Endothelial cell of coronary artery (primary cell): ENCODE results near the gene KCNG2. TPM values are rescaled to one million over a fixed set of nuclear protein-coding genes. Genes with fewer than 3 reads are reported as not detected.

Experiments
- total RNA-seq: library from RNA; depleted of rRNA; stranded (reverse); fragments of >200 nt; gene quantifications from 2 replicates; pipeline ENCODE4 v1.2.3, GENCODE V29; 2014

Gene KCNG2, protein sequence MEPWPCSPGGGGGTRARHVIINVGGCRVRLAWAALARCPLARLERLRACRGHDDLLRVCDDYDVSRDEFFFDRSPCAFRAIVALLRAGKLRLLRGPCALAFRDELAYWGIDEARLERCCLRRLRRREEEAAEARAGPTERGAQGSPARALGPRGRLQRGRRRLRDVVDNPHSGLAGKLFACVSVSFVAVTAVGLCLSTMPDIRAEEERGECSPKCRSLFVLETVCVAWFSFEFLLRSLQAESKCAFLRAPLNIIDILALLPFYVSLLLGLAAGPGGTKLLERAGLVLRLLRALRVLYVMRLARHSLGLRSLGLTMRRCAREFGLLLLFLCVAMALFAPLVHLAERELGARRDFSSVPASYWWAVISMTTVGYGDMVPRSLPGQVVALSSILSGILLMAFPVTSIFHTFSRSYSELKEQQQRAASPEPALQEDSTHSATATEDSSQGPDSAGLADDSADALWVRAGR
- total RNA-seq, result not detected in 2 replicates

DNA sequence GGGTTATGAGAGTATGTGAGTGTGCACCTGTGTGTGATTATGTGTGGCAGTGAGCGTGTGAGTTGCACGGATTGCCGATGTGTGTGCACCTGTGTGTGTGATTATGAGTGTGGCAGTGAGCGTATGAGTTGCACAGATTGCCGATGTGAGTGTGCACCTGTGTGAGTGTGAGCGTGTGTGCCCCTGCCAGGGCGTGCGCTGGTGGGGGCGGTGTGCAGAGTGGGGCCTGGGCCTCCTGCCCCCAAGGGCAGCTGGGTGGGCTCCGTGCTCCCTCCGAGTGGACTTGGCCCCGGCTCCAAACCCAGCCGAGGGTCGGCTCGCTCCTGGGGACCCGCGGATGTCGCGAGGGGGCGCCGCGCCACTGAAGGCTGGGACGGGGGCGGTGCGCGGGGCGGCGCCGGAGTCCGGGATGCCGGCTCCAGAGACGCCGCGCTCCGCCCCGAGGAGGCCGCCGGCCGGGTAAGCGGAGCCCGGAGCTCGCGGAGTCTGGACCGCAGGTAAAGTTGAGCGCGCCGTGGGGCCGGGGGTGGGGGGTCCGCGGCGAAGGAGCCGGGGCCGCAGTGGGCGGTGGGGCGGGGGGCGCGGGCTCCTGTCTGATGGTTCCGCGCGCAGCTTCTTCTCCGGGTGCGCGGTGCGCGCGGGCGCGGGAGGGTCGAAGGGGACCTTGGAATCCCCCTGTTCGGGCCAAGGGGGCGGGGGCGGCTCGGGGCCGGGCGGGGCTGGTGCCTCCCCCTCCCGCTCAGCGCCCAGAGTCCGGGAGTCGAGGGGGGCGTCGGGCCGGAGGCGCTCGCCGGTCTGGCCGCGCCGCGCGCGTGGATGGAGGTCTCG lies at the start of gene KCNG2:
KCNG2 (plus strand) TSS at position 421 of the 828 bp plus-strand sequence. CDS start 65,730 bp downstream, outside the sequence.

Other genes starting within 250 kb of the KCNG2 start
- 29.5 and 31.4 TPM in 2 replicates for gene CTDP1, start 118.1 kb upstream of the KCNG2 start, total RNA-seq
- 37.2 and 39.0 TPM in 2 replicates for gene SLC66A2, start 153.7 kb downstream of the KCNG2 start, total RNA-seq
- 2.0 and 2.2 TPM in 2 replicates for gene HSBP1L1, start 166.7 kb downstream of the KCNG2 start, total RNA-seq
- gene TXNL4A, start 190.6 kb downstream of the KCNG2 start, total RNA-seq, result 79.0 and 88.0 TPM in 2 replicates
- gene RBFA, start 236.5 kb downstream of the KCNG2 start, total RNA-seq, result 33.3 and 34.3 TPM in 2 replicates